ENCODE results near the gene TMIGD3.
"Not testable (repeated sequence)": the region's sequence is repeated elsewhere in the genome, so short reads cannot be mapped to it uniquely, and the experiment has no call there.

TMIGD3 gene

DNA sequence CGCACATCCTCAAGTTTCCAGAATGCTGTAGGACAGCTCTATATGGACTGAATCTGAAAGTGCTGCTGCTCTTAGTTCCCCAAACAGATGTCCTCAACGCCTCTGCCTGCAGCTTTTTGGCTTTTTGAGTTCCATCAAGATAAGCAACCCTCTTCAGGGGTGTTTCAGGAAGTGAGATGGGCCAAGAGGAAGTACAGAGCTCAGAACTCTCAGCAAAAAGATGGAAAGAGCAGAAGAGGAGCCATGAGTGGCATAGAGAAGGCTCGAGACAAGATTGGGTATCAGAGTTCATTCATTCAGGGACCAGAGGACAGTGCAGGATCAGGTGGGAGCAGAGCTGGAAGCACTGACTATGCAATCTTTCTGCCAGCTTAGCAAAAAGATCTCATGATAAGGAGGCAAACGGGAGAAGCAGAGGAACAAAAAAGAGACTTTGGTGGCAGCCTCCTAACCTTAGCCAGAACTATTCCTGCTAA, at the start of gene TMIGD3, which contains the start of gene ADORA3:
Gene TMIGD3 (minus strand): TSS at position 49 of the 476 bp plus-strand sequence. CDS start 279 bp downstream, outside the sequence.
Gene ADORA3 (minus strand): TSS at position 49 of the 476 bp plus-strand sequence. CDS start 279 bp downstream, outside the sequence.
- DNase-seq (no peak), ATAC-seq (no peak)
- no peaks in the 10 kb centered on the region for H3K27me3 Mint-ChIP-seq
- no peaks in the 10 kb centered on the region for H3K36me3 Mint-ChIP-seq (ENCODE audit: low read depth)
- peaks cover under 1% of the 10 kb centered on the region for H3K9me3 Mint-ChIP-seq
- H3K27ac Mint-ChIP-seq, result peak within 1 kb of the TSS; percentile 5
- no peak within 1 kb of the TSS for H3K4me3 Mint-ChIP-seq
- peaks cover 55% of the 10 kb centered on the region for H3K4me1 Mint-ChIP-seq

- no peaks in the 10 kb centered on the region for H3K4me1 Mint-ChIP-seq
- H3K36me3 Mint-ChIP-seq (ENCODE audit: low read depth), result no peaks in the 10 kb centered on the region
- no peaks in the 10 kb centered on the region for H3K9me3 Mint-ChIP-seq
- H3K27me3 Mint-ChIP-seq, result peaks cover 4% of the 10 kb centered on the region
- no peak overlapping the region for H3K4me3 Mint-ChIP-seq
- no peak overlapping the region for H3K27ac Mint-ChIP-seq
- no peak for ATAC-seq
- no peak for DNase-seq
Measured at GRCh38 chr1:111553196-111553595, 49.8 kb upstream of the TMIGD3 start.

- Mint-ChIP-seq H3K27ac (no peak overlapping the region), H3K36me3 (ENCODE audit: low read depth) (no peaks in the 10 kb centered on the region), H3K27me3 (peaks cover 1% of the 10 kb centered on the region), H3K4me3 (no peak overlapping the region), H3K9me3 (no peaks in the 10 kb centered on the region), H3K4me1 (no peaks in the 10 kb centered on the region)
- ATAC-seq, result no peak
- DNase-seq, result no peak
Measured at GRCh38 chr1:111552587-111552986, 49.2 kb upstream of the TMIGD3 start.

DNA sequence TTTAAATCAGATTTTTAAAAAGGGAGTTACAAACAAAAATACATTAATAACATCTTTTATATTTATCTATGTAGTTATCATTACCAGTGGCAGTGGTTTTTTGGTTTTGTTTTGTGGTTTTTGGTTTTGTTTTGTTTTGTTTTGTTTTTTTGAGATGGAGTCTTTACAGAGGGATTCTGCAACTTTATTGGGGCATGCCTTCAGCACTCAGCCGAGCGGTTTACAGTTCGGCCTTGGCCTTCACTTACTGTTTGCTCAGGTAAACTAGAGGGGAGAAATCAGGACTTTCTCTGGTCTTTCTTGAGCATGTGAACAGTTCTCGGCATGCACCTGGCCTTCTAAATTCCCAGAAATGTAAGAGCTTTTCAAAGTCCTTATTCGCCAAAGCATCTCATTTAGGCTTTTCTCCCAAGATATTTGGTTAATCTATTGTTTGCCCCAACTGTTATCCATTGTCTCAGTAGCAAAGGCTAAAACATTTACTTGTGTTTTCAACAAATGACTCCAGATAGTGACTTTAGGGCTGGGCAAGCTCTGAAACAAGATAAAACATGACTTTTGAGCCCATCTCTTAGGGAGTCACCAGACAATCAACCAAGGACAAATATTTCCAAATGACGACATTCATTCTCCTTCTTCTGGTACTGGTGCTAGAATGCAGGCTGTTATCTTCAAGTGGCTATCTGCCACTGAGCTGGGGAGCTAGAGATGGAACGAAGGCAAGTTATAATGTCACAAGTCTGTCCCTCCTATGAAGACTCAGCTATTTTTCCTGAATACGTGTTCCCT, 48.4 kb upstream of the TMIGD3 start:
- H3K4me1 Mint-ChIP-seq, result no peaks in the 10 kb centered on the region
- H3K9me3 Mint-ChIP-seq, result no peaks in the 10 kb centered on the region
- peaks cover 1% of the 10 kb centered on the region for H3K27me3 Mint-ChIP-seq
- H3K27ac Mint-ChIP-seq, result no peak overlapping the region
- H3K4me3 Mint-ChIP-seq, result no peak overlapping the region
- no peaks in the 10 kb centered on the region for H3K36me3 Mint-ChIP-seq (ENCODE audit: low read depth)
- no peak for ATAC-seq
- DNase-seq, result no peak

- ATAC-seq, result not testable (repeated sequence)
- H3K9me3 Mint-ChIP-seq, result peaks cover 14% of the 10 kb centered on the region
Measured at GRCh38 chr1:111547786-111548185, 44.4 kb upstream of the TMIGD3 start.

GRCh38 chr1:111542187-111542586, 38.8 kb upstream of the TMIGD3 start:
- no peak for DNase-seq
- no peak for ATAC-seq
- peaks cover 14% of the 10 kb centered on the region for H3K9me3 Mint-ChIP-seq
- peaks cover 9% of the 10 kb centered on the region for H3K27me3 Mint-ChIP-seq
- no peak overlapping the region for H3K27ac Mint-ChIP-seq
- H3K36me3 Mint-ChIP-seq (ENCODE audit: low read depth), result no peaks in the 10 kb centered on the region
- H3K4me1 Mint-ChIP-seq, result peaks cover 11% of the 10 kb centered on the region
- no peak overlapping the region for H3K4me3 Mint-ChIP-seq

More at GRCh38 chr1:111547786-111548185, 44.4 kb upstream of the TMIGD3 start:
- H3K27ac Mint-ChIP-seq; DNase-seq; H3K27me3 Mint-ChIP-seq; H3K4me3 Mint-ChIP-seq; H3K4me1 Mint-ChIP-seq; H3K36me3 Mint-ChIP-seq (ENCODE audit: low read depth): not testable (repeated sequence)

DNA sequence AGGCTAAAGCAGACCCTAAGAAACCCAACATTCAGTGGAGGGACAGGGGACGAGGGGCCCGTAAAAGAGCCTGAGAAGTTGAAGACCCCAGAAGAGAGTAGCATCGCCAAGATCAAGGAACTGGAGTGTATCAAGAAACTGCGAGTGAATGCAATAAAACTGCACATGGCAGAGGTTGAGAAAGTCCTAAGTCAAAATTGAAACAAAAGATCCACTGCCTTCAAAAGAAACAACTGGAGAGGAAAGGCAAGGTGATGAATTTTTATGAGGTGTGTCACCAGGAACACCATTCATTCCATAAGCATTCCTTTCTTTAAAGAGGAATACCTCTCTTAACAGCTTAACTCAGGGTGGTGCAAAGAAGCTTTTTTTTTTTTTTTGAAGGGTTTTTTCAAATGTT, 38.3 kb upstream of the TMIGD3 start:
- no peak overlapping the region for H3K27ac Mint-ChIP-seq
- H3K36me3 Mint-ChIP-seq (ENCODE audit: low read depth), result no peaks in the 10 kb centered on the region
- DNase-seq, result no peak
- H3K4me1 Mint-ChIP-seq, result peaks cover 11% of the 10 kb centered on the region
- peaks cover 14% of the 10 kb centered on the region for H3K9me3 Mint-ChIP-seq
- ATAC-seq, result no peak
- H3K4me3 Mint-ChIP-seq, result no peak overlapping the region
- H3K27me3 Mint-ChIP-seq, result peaks cover 9% of the 10 kb centered on the region

DNA sequence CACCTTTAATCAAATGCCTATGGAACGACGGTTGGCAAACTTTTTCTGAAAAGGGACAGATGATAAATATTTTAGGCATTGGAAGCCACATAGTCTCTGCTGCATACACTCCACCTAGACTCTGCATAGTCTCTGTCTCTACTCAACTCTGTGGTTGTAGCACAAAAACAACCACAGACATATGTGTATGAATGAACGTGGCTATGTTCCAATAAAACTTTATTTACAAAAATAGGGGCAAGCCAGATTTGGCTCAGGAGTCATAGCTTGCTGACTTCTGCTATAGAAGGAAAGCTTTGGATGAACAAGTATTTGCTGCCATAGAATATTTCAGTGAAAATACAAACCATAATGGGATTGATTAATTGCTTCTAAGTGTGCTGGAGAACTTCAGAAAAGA, 37.5 kb upstream of the TMIGD3 start:
- Mint-ChIP-seq H3K4me1 (peaks cover 11% of the 10 kb centered on the region), H3K36me3 (ENCODE audit: low read depth) (no peaks in the 10 kb centered on the region), H3K27ac (no peak overlapping the region), H3K27me3 (peaks cover 5% of the 10 kb centered on the region), H3K4me3 (no peak overlapping the region), H3K9me3 (peaks cover 9% of the 10 kb centered on the region)
- ATAC-seq (no peak), DNase-seq (no peak)

DNA sequence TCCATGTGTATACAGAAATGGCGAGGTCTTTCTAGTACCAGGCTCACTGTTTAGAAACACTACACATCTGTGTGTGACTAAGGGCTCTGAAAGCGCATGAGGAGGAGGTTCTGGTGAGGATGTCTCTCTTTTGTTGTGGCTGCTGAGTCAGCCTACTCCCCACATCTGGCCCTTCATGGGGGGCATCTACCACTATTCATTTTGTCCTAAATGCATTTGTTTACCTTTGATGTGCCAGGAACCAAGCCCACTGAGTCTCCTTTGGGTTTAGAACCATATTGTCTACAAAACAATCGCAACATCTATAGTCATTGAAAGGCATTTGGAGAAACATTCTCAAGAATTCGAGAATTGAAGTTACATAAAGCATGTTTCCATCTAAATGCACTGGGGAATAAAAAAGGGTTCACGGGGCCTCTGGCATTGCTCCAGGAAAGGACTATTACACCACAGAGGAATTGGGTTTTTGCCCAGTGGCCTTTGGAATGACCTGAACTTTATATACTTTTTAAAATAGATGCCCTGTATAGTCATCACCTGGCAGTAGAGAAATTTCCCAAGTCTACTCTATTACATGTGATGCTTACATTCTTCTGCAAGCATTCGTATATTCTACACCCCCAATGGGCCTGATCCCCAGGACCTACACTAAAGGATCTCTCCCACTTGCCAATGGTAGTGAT, 35.1 kb upstream of the TMIGD3 start:
- peaks cover 7% of the 10 kb centered on the region for H3K27me3 Mint-ChIP-seq
- H3K36me3 Mint-ChIP-seq (ENCODE audit: low read depth), result no peaks in the 10 kb centered on the region
- H3K9me3 Mint-ChIP-seq, result no peaks in the 10 kb centered on the region
- DNase-seq (peak; percentile 16), ATAC-seq (peak; percentile 90)
- H3K4me3 Mint-ChIP-seq, result no peak overlapping the region
- peaks cover 11% of the 10 kb centered on the region for H3K4me1 Mint-ChIP-seq
- no peak overlapping the region for H3K27ac Mint-ChIP-seq

DNA sequence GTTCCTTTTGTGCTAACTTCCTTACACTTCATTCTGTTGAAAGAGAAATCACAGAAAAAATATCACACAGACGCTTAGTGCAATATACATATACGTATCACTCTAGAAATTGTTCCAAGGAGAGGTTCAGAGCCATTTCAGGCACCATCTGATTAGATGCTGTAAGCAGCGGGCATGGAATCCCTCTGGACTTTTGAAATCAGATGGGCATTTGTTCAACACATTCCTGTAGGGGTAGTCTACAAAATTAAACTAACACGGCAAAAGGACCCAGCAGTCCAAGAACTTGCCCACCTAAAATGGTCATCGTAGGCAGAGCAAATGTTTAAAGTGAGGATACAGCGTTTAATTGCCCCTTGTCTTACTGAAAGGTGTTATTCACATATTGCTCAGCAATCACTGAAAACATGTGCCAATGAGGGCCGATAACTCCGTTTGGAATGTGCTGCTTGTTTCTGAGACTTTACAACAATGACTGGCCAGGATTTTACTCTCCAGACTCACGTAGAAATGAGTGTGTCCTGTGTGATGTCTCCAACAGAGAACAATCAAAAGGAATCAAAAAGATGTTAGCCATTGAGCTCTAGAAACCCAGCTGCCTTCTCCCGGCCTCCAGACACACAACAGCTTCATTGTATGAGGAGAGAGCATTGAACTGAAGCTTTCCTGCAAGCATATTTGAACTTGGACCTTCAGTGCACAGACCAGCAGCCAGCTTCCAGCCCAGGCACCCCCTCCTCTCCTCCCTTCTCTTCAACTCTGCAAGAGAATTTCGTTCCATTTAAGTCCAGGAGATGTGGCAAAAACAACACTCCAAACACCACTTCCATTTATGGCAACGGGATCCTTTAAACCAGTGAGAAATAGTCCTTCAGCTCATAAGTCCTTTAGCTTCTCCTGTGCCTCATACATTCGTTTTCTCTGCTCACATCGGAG, 32.1 kb upstream of the TMIGD3 start:
- Mint-ChIP-seq H3K9me3 (no peaks in the 10 kb centered on the region), H3K36me3 (ENCODE audit: low read depth) (no peaks in the 10 kb centered on the region), H3K4me3 (no peak overlapping the region), H3K27me3 (peaks cover 6% of the 10 kb centered on the region), H3K4me1 (peaks cover 9% of the 10 kb centered on the region), H3K27ac (no peak overlapping the region)
- DNase-seq (no peak), ATAC-seq (no peak)

- H3K4me1 Mint-ChIP-seq, result peaks cover 39% of the 10 kb centered on the region
- DNase-seq (no peak), ATAC-seq (no peak)
- peaks cover 3% of the 10 kb centered on the region for H3K9me3 Mint-ChIP-seq
- H3K27me3 Mint-ChIP-seq, result no peaks in the 10 kb centered on the region
- no peak overlapping the region for H3K4me3 Mint-ChIP-seq
- H3K36me3 Mint-ChIP-seq (ENCODE audit: low read depth), result no peaks in the 10 kb centered on the region
- H3K27ac Mint-ChIP-seq, result no peak overlapping the region
Measured at GRCh38 chr1:111520053-111520452, 16.6 kb upstream of the TMIGD3 start.

- DNase-seq, result no peak
- Mint-ChIP-seq H3K4me3 (no peak overlapping the region), H3K4me1 (peaks cover 63% of the 10 kb centered on the region), H3K27me3 (no peaks in the 10 kb centered on the region), H3K27ac (peak overlapping the region; percentile 70), H3K36me3 (ENCODE audit: low read depth) (no peaks in the 10 kb centered on the region), H3K9me3 (no peaks in the 10 kb centered on the region)
- peak; percentile 53 for ATAC-seq
Measured at GRCh38 chr1:111517469-111518225, 14.2 kb upstream of the TMIGD3 start.

DNA sequence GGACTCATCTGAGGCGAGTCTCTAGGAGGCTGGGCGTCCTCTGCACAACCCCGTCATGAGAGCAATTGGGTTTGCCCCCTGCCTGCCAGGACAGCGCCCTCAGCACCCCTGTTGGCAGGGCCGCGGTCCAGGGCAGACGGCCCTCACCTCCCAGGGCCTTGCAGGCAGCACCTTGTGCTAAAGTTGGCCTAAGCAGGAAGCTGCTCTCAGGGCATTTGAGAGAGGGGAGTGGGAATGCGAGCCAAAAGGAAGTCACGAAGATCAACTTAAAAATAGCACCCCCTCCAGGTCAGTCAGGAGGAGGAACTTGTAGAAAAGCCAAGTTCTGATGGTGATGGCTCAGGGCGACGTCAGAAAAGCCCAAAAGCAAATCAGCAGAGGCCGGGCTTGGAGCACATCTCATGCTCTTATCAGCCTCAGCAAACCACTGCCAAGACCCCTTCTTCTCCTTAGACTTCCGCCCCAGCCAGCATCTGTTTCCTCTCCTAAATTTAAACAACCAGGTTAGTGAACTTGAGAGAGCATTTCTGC, 12.6 kb upstream of the TMIGD3 start:
- peak; percentile 37 for DNase-seq
- Mint-ChIP-seq H3K27me3 (no peaks in the 10 kb centered on the region), H3K36me3 (ENCODE audit: low read depth) (no peaks in the 10 kb centered on the region), H3K27ac (peak overlapping the region; percentile 70), H3K9me3 (no peaks in the 10 kb centered on the region), H3K4me3 (peak overlapping the region; percentile 63), H3K4me1 (peaks cover 70% of the 10 kb centered on the region)
- peak; percentile 38 for ATAC-seq

Data from activated naive CD8-positive, alpha-beta T cell treated with anti-CD3 and anti-CD28 coated beads, Interleukin-2, amount 50 U/mL, for 24 hours (primary cell).